Islet precursor cell (in vitro differentiated cells): Measurements from ENCODE around the gene TUBB4A.
"Not testable (repeated sequence)": the region's sequence is repeated elsewhere in the genome, so short reads cannot be mapped to it uniquely, and the experiment has no call there.

Experiments
- DNase-seq: peaks from one replicate; pipeline ENCODE4 v3.0.0-alpha.2; 2018

The TUBB4A gene

GRCh38 chr19:6522712-6523111 is 20.6 kb upstream of the TUBB4A start:
- DNase-seq: no peak

GRCh38 chr19:6521718-6522646 is 19.9 kb upstream of the TUBB4A start:
- DNase-seq: peak; percentile 64

GRCh38 chr19:6519289-6519688 is 17.2 kb upstream of the TUBB4A start:
- no peak for DNase-seq

- no peak for DNase-seq
Measured at GRCh38 chr19:6518145-6518911, 16.2 kb upstream of the TUBB4A start.

- DNase-seq: peak; percentile 90
Measured at GRCh38 chr19:6516659-6517291, 14.7 kb upstream of the TUBB4A start.

- DNase-seq: peak; percentile 98
Measured at GRCh38 chr19:6516018-6516658, 14.0 kb upstream of the TUBB4A start.

- DNase-seq: no peak
Measured at GRCh38 chr19:6514926-6515544, 12.9 kb upstream of the TUBB4A start.

GRCh38 chr19:6514089-6514488 is 12.0 kb upstream of the TUBB4A start:
- no peak for DNase-seq

- DNase-seq: no peak
Measured at GRCh38 chr19:6510618-6511017, 8.5 kb upstream of the TUBB4A start.

- no peak for DNase-seq
Measured at GRCh38 chr19:6509118-6509971, 7.2 kb upstream of the TUBB4A start.

GRCh38 chr19:6508028-6508771 is 6.1 kb upstream of the TUBB4A start:
- DNase-seq: not testable (repeated sequence)

- DNase-seq: no peak
Measured at GRCh38 chr19:6503407-6504201, 1.5 kb upstream of the TUBB4A start.

- DNase-seq: no peak
Measured at GRCh38 chr19:6500837-6501739, 1.0 kb downstream of the TUBB4A start.

- DNase-seq: no peak
Measured at GRCh38 chr19:6499052-6499790, 2.9 kb downstream of the TUBB4A start.

- DNase-seq: no peak
Measured at GRCh38 chr19:6498294-6499036, 3.6 kb downstream of the TUBB4A start.

- DNase-seq: no peak
Measured at GRCh38 chr19:6495947-6496346, 6.2 kb downstream of the TUBB4A start.

- no peak for DNase-seq
Measured at GRCh38 chr19:6494438-6495036, 7.6 kb downstream of the TUBB4A start.
